ENCODE data around the gene ZNF555.
"Not testable (repeated sequence)": the region's sequence is repeated elsewhere in the genome, so short reads cannot be mapped to it uniquely, and the experiment has no call there.

The ZNF555 gene

GRCh38 chr19:2900296-2901252, 59.3 kb downstream of the ZNF555 start, which contains the start of gene ZNF57:
TSS of gene ZNF57 (plus strand) at chr19:2900928. CDS start at chr19:2901046, 118 bp downstream.
- peak; percentile 97 for DNase-seq
- in situ Hi-C loops (cut with HindIII; ENCODE audit: low pct_ligation_motif_present, low pct_unique_long_range_greater_than_20kb, low sequenced_read_pairs): no loop called here

GRCh38 chr19:2902590-2903218, 61.4 kb downstream of the ZNF555 start:
- in situ Hi-C loops (cut with HindIII; ENCODE audit: low pct_ligation_motif_present, low pct_unique_long_range_greater_than_20kb, low sequenced_read_pairs): no loop called here
- DNase-seq: no peak

- DNase-seq; in situ Hi-C loops (cut with HindIII; ENCODE audit: low pct_ligation_motif_present, low pct_unique_long_range_greater_than_20kb, low sequenced_read_pairs): not testable (repeated sequence)
These were observed 62.1 kb downstream of the ZNF555 start for GRCh38 chr19:2903326-2903725.

- in situ Hi-C loops (cut with HindIII; ENCODE audit: low pct_ligation_motif_present, low pct_unique_long_range_greater_than_20kb, low sequenced_read_pairs): no loop called here
- no peak for DNase-seq
These were observed 64.7 kb downstream of the ZNF555 start for GRCh38 chr19:2905918-2906519.

GRCh38 chr19:2906631-2907195, 65.4 kb downstream of the ZNF555 start:
- DNase-seq: no peak
- in situ Hi-C loops (cut with HindIII; ENCODE audit: low pct_ligation_motif_present, low pct_unique_long_range_greater_than_20kb, low sequenced_read_pairs): no loop called here
